H9 (cell line): ENCODE data around the gene TMEM200A. TPM values are rescaled to one million over a fixed set of nuclear protein-coding genes. Genes with fewer than 3 reads are reported as not detected.

Experiments used
- DNase-seq: peaks from one replicate; pipeline ENCODE4 v3.0.0-alpha.2; 2017
- H2AFZ ChIP-seq: one replicate; pipeline ENCODE4 v1.6.1; 2013; ENCODE audit warnings: mild to moderate bottlenecking, low read length, control low read depth, moderate library complexity
- H2AK5ac ChIP-seq: 2 replicates; pipeline ENCODE4 v1.6.1; 2013; ENCODE audit warnings: low read length, control low read depth, mixed read lengths; ENCODE audit not compliant: insufficient read length
- H2BK120ac ChIP-seq: one replicate; pipeline ENCODE4 v1.6.1; 2013; ENCODE audit warnings: low read depth, mild to moderate bottlenecking, low read length, control low read depth, inconsistent platforms; ENCODE audit not compliant: poor library complexity, severe bottlenecking
- H2BK12ac ChIP-seq: 2 replicates; pipeline ENCODE4 v1.6.1; 2013; ENCODE audit warnings: low read length, control low read depth, mixed read lengths, low read depth; ENCODE audit not compliant: insufficient read length
- H2BK15ac ChIP-seq: 2 replicates; pipeline ENCODE4 v1.6.1; 2013; ENCODE audit warnings: low read depth, low read length, control low read depth
- H2BK20ac ChIP-seq: one replicate; pipeline ENCODE4 v1.6.1; 2013; ENCODE audit warnings: low read depth, mild to moderate bottlenecking, low read length, control low read depth, inconsistent platforms; ENCODE audit not compliant: poor library complexity, severe bottlenecking
- H2BK5ac ChIP-seq: 2 replicates; pipeline ENCODE4 v1.6.1; 2013; ENCODE audit warnings: low read length, control low read depth, mixed read lengths; ENCODE audit not compliant: insufficient read length
- H3K14ac ChIP-seq: 2 replicates; pipeline ENCODE4 v1.6.1; 2013; ENCODE audit warnings: low read length, control low read depth; ENCODE audit not compliant: insufficient read depth
- H3K18ac ChIP-seq: 2 replicates; pipeline ENCODE4 v1.6.1; 2013; ENCODE audit warnings: low read depth, mild to moderate bottlenecking, mixed read lengths, low read length, control low read depth; ENCODE audit not compliant: insufficient read length
- H3K23ac ChIP-seq: 2 replicates; pipeline ENCODE4 v1.6.1; 2013; ENCODE audit warnings: low read length, control low read depth, mixed read lengths, low read depth; ENCODE audit not compliant: insufficient read length
- H3K23me2 ChIP-seq: 2 replicates; pipeline ENCODE4 v1.6.1; 2013; ENCODE audit warnings: low read depth, mild to moderate bottlenecking, mixed read lengths, low read length, control low read depth; ENCODE audit not compliant: insufficient read length, poor library complexity, severe bottlenecking
- H3K27ac ChIP-seq: 2 replicates; pipeline ENCODE4 v1.5.1; 2013; ENCODE audit warnings: low read length, control low read depth, mixed read lengths, low read depth; ENCODE audit not compliant: insufficient read length
- H3K27me3 ChIP-seq: 2 replicates; pipeline ENCODE4 v1.6.1; 2013; ENCODE audit warnings: low read length, control low read depth, inconsistent platforms; ENCODE audit not compliant: insufficient read depth
- H3K4ac ChIP-seq: 2 replicates; pipeline ENCODE4 v1.6.1; 2013; ENCODE audit warnings: low read depth, mild to moderate bottlenecking, control low read depth, inconsistent platforms, low read length, moderate library complexity
- H3K4me1 ChIP-seq: 2 replicates; pipeline ENCODE4 v1.6.1; 2013; ENCODE audit warnings: low read length, control low read depth, inconsistent platforms; ENCODE audit not compliant: insufficient read depth
- H3K4me2 ChIP-seq: 2 replicates; pipeline ENCODE4 v1.6.1; 2013; ENCODE audit warnings: low read length, control low read depth, mixed read lengths; ENCODE audit not compliant: insufficient read length, insufficient read depth
- H3K56ac ChIP-seq: 2 replicates; pipeline ENCODE4 v1.6.1; 2013; ENCODE audit warnings: low read depth, mild to moderate bottlenecking, mixed read lengths, low read length, control low read depth; ENCODE audit not compliant: insufficient read length
- H3K79me1 ChIP-seq: 2 replicates; pipeline ENCODE4 v1.6.1; 2013; ENCODE audit warnings: low read depth, mild to moderate bottlenecking, moderate library complexity, low read length, control low read depth, inconsistent platforms; ENCODE audit not compliant: insufficient read depth, poor library complexity, severe bottlenecking
- H3K79me2 ChIP-seq: 2 replicates; pipeline ENCODE4 v1.6.1; 2013; ENCODE audit warnings: low read length, control low read depth, inconsistent platforms; ENCODE audit not compliant: insufficient read depth
- H3K9ac ChIP-seq: 2 replicates; pipeline ENCODE4 v1.6.1; 2013; ENCODE audit warnings: low read length, control low read depth, mixed read lengths; ENCODE audit not compliant: insufficient read length; ENCODE audit errors: extremely low read depth
- H3K9me3 ChIP-seq: one replicate; pipeline ENCODE4 v1.6.1; 2013; ENCODE audit warnings: low read depth, low read length, inconsistent platforms; ENCODE audit not compliant: control insufficient read depth
- H3T11ph ChIP-seq: one replicate; pipeline ENCODE4 v1.6.1; 2013; ENCODE audit warnings: mild to moderate bottlenecking, low read length, control low read depth, inconsistent platforms
- H4K20me1 ChIP-seq: one replicate; pipeline ENCODE4 v1.6.1; 2013; ENCODE audit not compliant: control insufficient read depth, insufficient read length, insufficient read depth
- H4K5ac ChIP-seq: 2 replicates; pipeline ENCODE4 v1.6.1; 2013; ENCODE audit warnings: low read depth, mild to moderate bottlenecking, mixed read lengths, low read length, control low read depth; ENCODE audit not compliant: insufficient read length
- H4K8ac ChIP-seq: replicated peaks from 2 replicates; pipeline ENCODE4 v1.6.1; 2013; ENCODE audit warnings: low read length, control low read depth, mixed read lengths, low read depth; ENCODE audit not compliant: insufficient read length
- H4K91ac ChIP-seq: 2 replicates; pipeline ENCODE4 v1.6.1; 2013; ENCODE audit warnings: low read depth, mild to moderate bottlenecking, moderate library complexity, mixed read lengths, low read length, control low read depth; ENCODE audit not compliant: insufficient read length
- H3K27ac Mint-ChIP-seq, 3 experiments: 2 replicates in 2 of 3; 3 replicates in 1 of 3; pipeline ENCODE4 v1.8.0; 2020 to 2021; ENCODE audit warnings: mixed read lengths in 3 of 3, mild to moderate bottlenecking in 1 of 3, moderate library complexity in 1 of 3
- H3K27me3 Mint-ChIP-seq: 2 replicates; pipeline ENCODE4 v1.8.0; 2021; ENCODE audit warnings: low read depth, mild to moderate bottlenecking, moderate library complexity, mixed read lengths
- H3K36me3 Mint-ChIP-seq, 3 experiments: 2 replicates in 2 of 3; 3 replicates in 1 of 3; pipeline ENCODE4 v1.8.0; 2020 to 2021; ENCODE audit warnings: low read depth in 3 of 3, mixed read lengths in 3 of 3; ENCODE audit not compliant: insufficient read depth in 1 of 3
- H3K4me1 Mint-ChIP-seq, 2 experiments: 2 replicates each; pipeline ENCODE4 v1.8.0; 2020; ENCODE audit warnings: mixed read lengths in 2 of 2
- H3K4me3 Mint-ChIP-seq, 2 experiments: 2 replicates in 1 of 2; 3 replicates in 1 of 2; pipeline ENCODE4 v1.8.0; 2020 to 2021; ENCODE audit warnings: mild to moderate bottlenecking in 2 of 2, mixed read lengths in 2 of 2, moderate library complexity in 1 of 2
- H3K9me3 Mint-ChIP-seq, 2 experiments: 2 replicates in 1 of 2; 3 replicates in 1 of 2; pipeline ENCODE4 v1.8.0; 2020; ENCODE audit warnings: mild to moderate bottlenecking in 2 of 2, mixed read lengths in 2 of 2, moderate library complexity in 1 of 2
- CTCF ChIP-seq: fragments of 200-600 bp; sonication (generic); conservative IDR thresholded peaks from 3 replicates; pipeline ENCODE4 v1.8.0; 2021; ENCODE audit warnings: antibody characterized with exemption, mild to moderate bottlenecking
- total RNA-seq: library from RNA; stranded (reverse); gene quantifications from 2 replicates; pipeline ENCODE4 v1.2.1, GENCODE V29; 2021

The TMEM200A gene
- total RNA-seq, 1 experiment from 2014 or later, result 6.1 TPM

- Histone ChIP-seq H3K79me1 (no peaks in the 10 kb centered on the region), H3K23ac (no peak overlapping the region), H4K91ac (no peak overlapping the region), H4K20me1 (no peaks in the 10 kb centered on the region), H3K23me2 (no peaks in the 10 kb centered on the region), H2BK20ac (no peak overlapping the region), H2BK5ac (no peak overlapping the region), H3K27ac (no peak overlapping the region), H2AFZ (no peak overlapping the region), H4K5ac (no peak overlapping the region), H3K4ac (no peak overlapping the region), H2AK5ac (no peak overlapping the region), H2BK120ac (no peak overlapping the region), H3K9ac (no peak overlapping the region), H3T11ph (no peak overlapping the region), H3K27me3 (no peaks in the 10 kb centered on the region), H3K18ac (no peak overlapping the region), H3K79me2 (no peaks in the 10 kb centered on the region), H3K56ac (no peak overlapping the region), H3K4me1 (no peaks in the 10 kb centered on the region), H3K14ac (no peak overlapping the region), H2BK15ac (no peak overlapping the region), H2BK12ac (no peak overlapping the region), H3K4me2 (no peak overlapping the region), H3K9me3 (no peaks in the 10 kb centered on the region), H4K8ac (no peak overlapping the region)
- no peak overlapping the region for H3K4me3 Mint-ChIP-seq
- DNase-seq, result no peak
- H3K36me3 Mint-ChIP-seq, result no peaks in the 10 kb centered on the region
- H3K4me1 Mint-ChIP-seq, result peaks cover 0 to 4% of the 10 kb centered on the region in 2 experiments; a peak in 1 of 4 replicates
- H3K27me3 Mint-ChIP-seq, result no peaks in the 10 kb centered on the region
- H3K9me3 Mint-ChIP-seq, result no peaks in the 10 kb centered on the region
- no peak for TF ChIP-seq CTCF
- H3K27ac Mint-ChIP-seq, result no peak overlapping the region
These were observed 81.6 kb downstream of the TMEM200A start for GRCh38 chr6:130447374-130447773.
